GM21447 (cell line): ENCODE results near the gene TTC9B.

Experiments used
- ATAC-seq: cut with Tn5 transposase; IDR thresholded peaks from one replicate; pipeline ENCODE4 v1.9.1; 2021; ENCODE audit not compliant: unreplicated experiment

Gene TTC9B

GRCh38 chr19:40217934-40218890 is at the start of gene TTC9B:
Gene TTC9B (minus strand): TSS chr19:40218384. CDS start chr19:40218381, 3 bp downstream.
- ATAC-seq, result no peak

DNA sequence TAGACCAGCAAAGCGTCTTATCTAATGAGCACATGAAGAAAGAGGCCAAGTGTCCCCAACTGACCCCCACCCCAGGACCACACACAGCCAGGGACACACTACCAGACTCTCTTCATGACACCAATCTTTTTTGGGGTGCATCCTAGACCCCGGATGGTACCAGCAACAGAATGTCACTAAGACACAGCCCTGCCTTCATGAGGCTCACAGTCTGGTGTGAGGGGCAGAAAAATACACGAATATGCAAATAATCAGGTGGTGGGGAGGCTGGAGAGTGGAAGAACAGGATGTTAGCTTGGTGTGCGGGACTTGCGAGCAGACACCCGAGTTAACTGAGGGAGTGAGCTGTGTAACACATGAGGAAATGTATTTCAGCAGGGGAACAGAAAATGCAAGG is 49.4 kb upstream of the TTC9B start:
- ATAC-seq, result no peak

DNA sequence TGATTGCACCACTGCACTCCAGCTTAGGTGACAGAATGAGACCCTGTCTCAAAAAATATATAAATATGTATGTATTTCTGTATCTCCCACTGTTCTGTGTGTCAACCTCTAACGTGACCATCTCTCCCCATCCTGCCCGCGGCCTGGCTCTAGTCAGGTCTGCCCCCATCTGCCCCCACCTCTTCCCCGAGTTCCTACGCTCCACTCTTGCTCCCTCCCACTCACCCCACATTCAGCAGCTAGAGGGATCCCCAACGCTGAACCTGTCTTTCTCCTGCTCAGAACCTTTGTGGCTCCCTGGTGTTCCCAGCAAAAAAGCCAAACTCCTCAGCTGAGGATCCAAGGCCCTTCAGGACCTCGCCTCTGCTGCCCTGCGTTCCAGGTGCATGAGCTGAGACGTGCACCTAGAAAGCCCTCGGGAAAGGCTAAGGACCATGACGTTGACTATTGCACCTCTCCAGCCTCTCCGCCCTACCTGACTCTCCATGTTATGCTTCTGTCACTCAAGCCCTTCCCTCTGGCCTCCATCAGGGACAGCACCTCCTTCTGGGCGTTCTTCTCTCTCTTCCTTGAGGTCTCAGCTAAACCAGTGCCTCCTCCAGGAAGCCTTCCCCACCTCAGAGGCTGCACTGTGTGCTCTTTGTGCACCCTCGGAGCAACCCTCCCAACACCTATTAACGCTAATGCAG is 48.9 kb upstream of the TTC9B start:
- no peak for ATAC-seq

GRCh38 chr19:40266119-40266518 is 47.9 kb upstream of the TTC9B start:
- ATAC-seq, result no peak

DNA sequence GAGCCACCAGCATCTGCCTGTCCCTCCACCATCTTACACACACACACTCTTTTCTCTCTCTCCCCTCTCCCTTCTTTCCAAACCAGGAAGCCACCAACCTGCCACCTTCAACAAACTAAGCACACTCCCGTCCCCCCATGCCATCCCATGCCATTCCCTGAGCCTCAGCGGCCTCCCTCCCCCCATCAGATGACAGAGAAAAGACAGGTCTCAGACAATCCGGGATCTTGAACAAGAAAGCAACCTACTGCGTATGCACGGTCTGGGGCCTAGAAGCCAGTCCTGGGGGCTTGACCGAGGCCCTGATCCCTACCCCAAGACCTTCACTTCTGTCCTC is 47.5 kb upstream of the TTC9B start:
- ATAC-seq, result no peak

GRCh38 chr19:40265055-40265762 is 47.0 kb upstream of the TTC9B start:
- ATAC-seq, result no peak

GRCh38 chr19:40264314-40265054 is 46.3 kb upstream of the TTC9B start:
- no peak for ATAC-seq

DNA sequence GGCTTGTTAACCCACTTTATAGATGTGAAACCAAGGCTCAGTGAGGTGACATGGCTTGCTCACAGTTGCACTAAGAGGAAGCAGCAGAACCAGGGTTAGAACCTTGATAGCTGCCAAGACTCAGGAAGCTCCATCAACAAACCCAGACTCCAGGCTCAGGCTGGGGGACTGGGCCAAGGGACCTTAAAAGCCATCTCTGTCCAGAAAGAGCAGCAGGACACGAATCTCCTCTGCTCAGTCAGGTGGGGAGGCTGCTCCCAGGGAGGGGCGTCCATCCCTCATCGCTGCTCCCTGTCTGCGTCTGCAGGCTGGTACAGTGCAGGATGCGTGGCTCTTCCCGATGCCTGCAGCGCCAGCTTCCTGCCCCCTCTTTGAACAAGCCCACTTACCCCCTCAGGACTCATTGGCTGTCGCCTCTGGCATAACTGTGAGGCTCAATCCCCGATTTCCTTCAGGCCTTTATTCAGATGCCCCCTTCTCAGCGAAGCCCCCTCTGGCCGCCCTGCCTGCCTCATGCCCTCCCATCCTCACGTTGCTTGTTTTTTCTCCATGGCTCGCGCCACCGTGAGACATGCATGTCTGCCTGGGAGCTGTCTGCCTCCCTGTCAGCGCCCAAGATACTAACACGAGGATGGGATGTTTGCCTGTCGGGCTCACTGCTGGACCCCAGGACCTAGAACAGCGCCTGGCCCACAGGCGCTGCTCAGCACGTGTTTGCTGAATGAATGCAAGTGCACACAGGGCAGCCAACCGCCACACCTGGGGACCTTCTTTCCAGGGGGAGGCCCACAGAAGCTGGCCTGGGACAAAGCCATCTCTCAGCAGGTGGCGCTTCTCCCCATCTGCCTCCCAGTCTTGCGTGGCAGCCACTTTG is 45.5 kb upstream of the TTC9B start:
- ATAC-seq, result no peak

DNA sequence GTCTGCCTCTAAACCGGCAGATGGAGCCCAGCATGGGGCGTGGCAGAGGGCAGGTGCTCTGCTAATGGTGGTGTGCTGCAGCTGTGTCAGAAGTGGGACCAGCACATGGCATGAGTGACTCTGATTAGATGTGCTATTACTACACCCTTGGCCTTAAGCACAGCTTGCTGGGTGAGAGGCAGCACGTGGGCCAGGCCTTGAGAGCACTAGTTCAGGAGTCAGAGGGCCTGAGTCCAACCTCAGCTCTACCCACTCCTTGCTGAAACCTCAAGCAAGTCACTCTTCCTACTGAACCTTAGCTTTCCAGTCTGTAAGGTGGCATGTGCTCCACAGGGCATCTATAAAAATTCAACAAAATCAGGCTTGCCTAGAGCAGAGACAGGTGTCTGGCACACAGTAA is 44.2 kb upstream of the TTC9B start:
- no peak for ATAC-seq

- ATAC-seq, result no peak
Observed at GRCh38 chr19:40261631-40262030, 43.4 kb upstream of the TTC9B start.

- ATAC-seq, result no peak
Observed at GRCh38 chr19:40257096-40257517, 38.9 kb upstream of the TTC9B start.

- no peak for ATAC-seq
Observed at GRCh38 chr19:40256512-40256911, 38.3 kb upstream of the TTC9B start.

- no peak for ATAC-seq
Observed at GRCh38 chr19:40255619-40256166, 37.5 kb upstream of the TTC9B start.

DNA sequence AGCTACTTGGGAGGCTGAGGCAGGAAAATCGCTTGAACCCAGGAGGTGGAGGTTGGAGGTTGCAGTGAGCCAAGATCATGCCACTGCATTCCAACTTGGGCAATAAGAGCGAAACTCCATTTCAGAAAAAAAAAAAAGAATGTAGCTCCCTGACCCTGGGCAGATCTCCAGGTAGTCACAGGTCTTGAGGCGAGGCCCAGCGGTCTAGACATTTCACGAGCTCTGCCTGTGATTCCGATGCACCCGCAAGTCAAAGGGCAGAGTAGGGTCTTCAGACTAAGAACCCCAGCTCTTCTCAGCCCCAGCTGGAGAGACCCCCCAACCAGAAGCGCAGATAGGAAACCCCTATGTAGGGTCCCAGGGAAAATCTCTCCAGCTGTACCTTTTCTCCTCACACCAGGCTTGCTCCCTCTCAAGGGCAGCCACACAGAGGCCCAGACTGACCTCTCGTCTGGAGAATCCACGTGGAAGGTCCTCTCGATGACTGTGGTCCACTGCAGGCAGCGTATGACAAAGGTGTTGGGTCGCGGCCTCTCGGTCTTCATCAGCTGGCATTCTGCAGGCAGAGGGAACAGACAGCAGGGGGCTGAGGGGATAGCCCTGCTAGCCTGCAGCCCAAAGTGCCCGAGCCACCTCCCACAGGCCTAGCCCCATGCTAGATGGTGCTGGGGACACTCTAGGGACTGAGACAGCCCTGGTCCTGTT is 36.7 kb upstream of the TTC9B start:
- no peak for ATAC-seq

DNA sequence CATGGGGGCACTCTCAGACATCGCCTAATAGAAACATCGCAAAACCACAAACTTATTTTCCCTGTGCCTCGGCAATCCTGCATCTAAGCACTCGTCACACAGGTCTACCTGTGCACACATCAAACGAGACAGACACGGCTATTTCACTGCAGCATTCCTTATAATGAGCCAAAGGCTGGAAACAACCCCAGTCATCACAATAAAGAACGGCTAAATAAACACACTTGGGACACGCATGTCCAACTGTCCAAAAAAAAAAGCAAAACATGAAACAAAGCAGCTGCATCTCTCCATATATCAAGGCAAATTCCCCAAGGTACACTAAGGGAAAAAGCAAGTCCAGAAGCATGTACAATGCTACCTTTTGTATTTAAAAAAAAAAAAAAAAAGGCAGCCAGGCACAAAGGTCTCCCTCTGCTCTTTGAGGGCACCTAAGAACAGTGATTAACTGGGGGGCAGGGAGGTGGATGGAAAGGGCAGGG is 35.5 kb upstream of the TTC9B start:
- no peak for ATAC-seq

DNA sequence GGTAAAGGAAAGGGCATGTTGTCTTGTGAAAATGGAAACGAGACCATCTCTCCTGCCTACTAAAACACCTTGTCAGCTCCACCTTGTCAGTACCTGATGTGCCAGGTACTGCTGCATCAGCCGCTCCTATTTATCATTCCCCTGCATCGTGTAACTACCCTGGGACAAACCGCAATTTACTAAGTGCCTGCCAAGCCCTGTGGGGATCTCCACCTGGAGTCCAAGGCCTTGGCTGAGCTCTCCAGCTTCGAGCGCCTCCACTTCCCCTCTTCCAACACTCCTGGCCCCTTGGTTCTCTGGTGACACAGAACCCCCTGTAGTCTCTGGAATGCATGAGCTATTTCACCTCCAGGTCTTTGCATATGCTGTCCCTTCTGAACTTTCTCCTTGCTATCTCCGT is 34.2 kb upstream of the TTC9B start:
- ATAC-seq, result no peak

- ATAC-seq, result no peak
Observed at GRCh38 chr19:40251991-40252390, 33.8 kb upstream of the TTC9B start.

- ATAC-seq, result no peak
Observed at GRCh38 chr19:40251244-40251643, 33.1 kb upstream of the TTC9B start.

DNA sequence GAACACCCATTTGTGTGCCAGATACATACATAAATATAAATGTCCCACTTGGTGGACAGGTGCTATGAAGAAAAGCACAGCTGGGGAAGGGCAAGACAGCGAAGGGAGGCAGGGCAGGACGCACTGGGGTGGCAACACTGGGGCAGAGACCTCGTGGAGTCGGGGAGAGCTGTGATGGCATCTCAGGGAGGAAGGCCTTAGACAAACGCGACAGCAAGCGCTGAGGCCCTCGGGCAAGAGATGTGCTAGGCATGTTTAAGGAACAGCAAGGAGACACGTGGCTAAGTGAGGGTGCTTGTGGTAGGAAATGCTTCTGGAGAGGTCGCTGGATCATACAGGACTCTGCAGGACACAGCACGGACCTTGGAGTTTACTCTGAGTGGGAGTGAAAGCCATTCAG is 31.6 kb upstream of the TTC9B start:
- no peak for ATAC-seq
